Activated CD8-positive, alpha-beta memory T cell treated with anti-CD3 and anti-CD28 coated beads, Interleukin-2, amount 10 ng/mL, durations not matched to agents 7 days and 5 days (primary cell): ENCODE results near the gene THYN1. TPM values are rescaled to one million over a fixed set of nuclear protein-coding genes. Genes with fewer than 3 reads are reported as not detected.
A peak's percentile ranks its signal among the peaks of the same experiment; 100 is the strongest.

Experiments
- ATAC-seq: fragments of 150-1000 bp; cut with Tn5 transposase; one replicate; pipeline ENCODE4 v1.10.0; 2021; ENCODE audit warnings: moderate library complexity
- CTCF ChIA-PET: fragments of 350-600 bp; sonication (Branson Sonifier 250); formaldehyde crosslinking; loops from one replicate; lab custom pipeline; 2021; ENCODE audit warnings: antibody characterized with exemption; lab: Charles Lee
- DNase-seq: peaks from one replicate; pipeline ENCODE4 v3.0.0-alpha.2; 2020
- H3K27ac Mint-ChIP-seq: one replicate; pipeline ENCODE4 v1.8.0; 2021; ENCODE audit warnings: mild to moderate bottlenecking, mixed read lengths
- H3K27me3 Mint-ChIP-seq: one replicate; pipeline ENCODE4 v1.8.0; 2021; ENCODE audit warnings: mixed read lengths
- H3K36me3 Mint-ChIP-seq: one replicate; pipeline ENCODE4 v1.8.0; 2021; ENCODE audit warnings: mild to moderate bottlenecking, mixed read lengths
- H3K4me1 Mint-ChIP-seq: one replicate; pipeline ENCODE4 v1.8.0; 2021; ENCODE audit warnings: mixed read lengths
- H3K4me3 Mint-ChIP-seq: one replicate; pipeline ENCODE4 v1.8.0; 2021; ENCODE audit warnings: mild to moderate bottlenecking, moderate library complexity, mixed read lengths
- H3K9me3 Mint-ChIP-seq: one replicate; pipeline ENCODE4 v1.8.0; 2022; ENCODE audit warnings: low read depth, mixed read lengths
- total RNA-seq, 2 experiments: library from RNA; stranded (reverse); gene quantifications; one replicate each; pipeline ENCODE4 v1.2.3, GENCODE V29; 2021

The THYN1 gene
- total RNA-seq, 2 experiments from 2014 or later: 69.3 to 71.1 TPM

DNA sequence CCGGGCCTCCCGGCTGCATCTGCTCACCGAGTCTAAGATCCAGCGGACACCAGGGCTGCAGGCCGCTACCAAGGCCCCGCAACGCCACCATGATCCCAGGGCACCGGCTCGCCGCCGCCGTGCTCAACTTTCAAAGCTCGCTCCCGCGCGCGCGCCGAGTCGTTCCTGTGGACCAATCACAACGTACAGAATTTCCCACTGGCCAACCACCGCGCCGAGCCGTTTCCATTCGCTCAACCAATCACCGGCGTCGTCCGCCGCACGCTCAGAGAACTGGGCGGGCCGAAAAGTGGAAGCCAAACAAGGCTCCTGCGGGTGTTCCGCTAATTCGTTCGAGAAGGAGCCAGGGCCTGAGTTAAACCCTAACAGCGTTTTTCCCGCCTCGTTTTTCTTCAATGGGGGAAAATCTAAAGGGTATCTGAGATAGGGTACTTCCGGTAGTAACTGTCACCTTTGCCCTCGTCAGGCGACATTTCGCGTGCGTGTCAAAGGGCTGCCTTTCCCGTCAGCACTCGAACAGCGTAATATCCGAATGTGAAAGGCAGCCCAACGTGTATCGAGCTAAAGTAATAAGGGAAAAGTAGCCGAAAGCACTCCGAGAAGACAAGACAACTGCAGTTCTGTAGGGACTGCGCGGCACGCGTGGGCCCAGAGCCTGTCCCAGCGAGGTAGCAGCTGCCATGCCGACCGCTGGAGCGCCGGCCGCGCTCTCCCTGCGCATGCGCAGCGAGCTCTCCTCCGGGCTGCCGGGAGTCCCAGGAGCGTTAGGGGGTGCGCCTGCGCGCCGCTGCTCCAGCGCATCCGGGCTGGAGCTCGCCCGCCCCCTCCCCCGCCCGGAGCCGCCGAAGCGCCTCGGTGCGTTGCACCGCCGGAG lies 29.1 kb downstream of the THYN1 start, which contains the start of the genes NCAPD3 and VPS26B:
TSS of gene NCAPD3 (minus strand) at position 132 of the 874 bp plus-strand sequence. CDS start at position 91, 41 bp downstream.
TSS of gene VPS26B (plus strand) at position 836 of the 874 bp plus-strand sequence. CDS start 452 bp downstream, outside the sequence.
- Mint-ChIP-seq H3K27me3 (no peaks in the 10 kb centered on the region), H3K36me3 (peaks cover 30% of the 10 kb centered on the region), H3K27ac (peak within 1 kb of the TSS; percentile 96), H3K4me1 (peaks cover 65% of the 10 kb centered on the region), H3K4me3 (peak within 1 kb of the TSS; percentile 96), H3K9me3 (no peaks in the 10 kb centered on the region)
- peak; percentile 84 for ATAC-seq
- peak; percentile 98 for DNase-seq
- CTCF ChIA-PET: interaction anchor here (0.8 to 3.5 kb wide), 13 partner anchors 11 to 174 kb away, joined by 4 to 29 read pairs (median 8); partner anchors contain the start of genes ACAD8, GLB1L3 and THYN1

DNA sequence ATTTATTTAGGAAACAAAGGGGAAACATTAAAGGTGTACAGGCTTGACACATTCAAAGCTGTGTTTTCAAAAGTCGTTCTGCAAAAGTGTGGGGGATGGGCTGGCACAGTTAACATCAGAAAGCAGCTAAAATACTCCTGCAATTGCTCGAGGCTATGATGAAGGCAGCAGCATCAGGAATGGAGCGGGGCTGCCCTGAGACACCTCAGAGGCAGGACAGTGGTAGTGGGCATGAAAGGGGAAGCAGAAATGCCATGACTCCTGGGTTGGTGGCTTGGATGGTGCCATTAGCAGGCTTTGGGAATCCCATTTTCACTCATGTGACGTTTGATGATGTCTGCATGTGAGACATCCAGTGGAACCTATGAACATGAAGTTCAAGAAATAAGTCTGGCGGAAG lies 30.0 kb downstream of the THYN1 start:
- Mint-ChIP-seq H3K27ac (peak overlapping the region; percentile 92), H3K4me1 (peaks cover 67% of the 10 kb centered on the region), H3K9me3 (no peaks in the 10 kb centered on the region), H3K4me3 (peak overlapping the region; percentile 96), H3K36me3 (peaks cover 39% of the 10 kb centered on the region), H3K27me3 (no peaks in the 10 kb centered on the region)
- CTCF ChIA-PET: interaction anchor here (1.2 to 3.2 kb wide), 3 partner anchors 15 to 52 kb away, joined by 4 to 29 read pairs (median 8); partner anchors contain the start of gene GLB1L3
- DNase-seq (no peak), ATAC-seq (no peak)

DNA sequence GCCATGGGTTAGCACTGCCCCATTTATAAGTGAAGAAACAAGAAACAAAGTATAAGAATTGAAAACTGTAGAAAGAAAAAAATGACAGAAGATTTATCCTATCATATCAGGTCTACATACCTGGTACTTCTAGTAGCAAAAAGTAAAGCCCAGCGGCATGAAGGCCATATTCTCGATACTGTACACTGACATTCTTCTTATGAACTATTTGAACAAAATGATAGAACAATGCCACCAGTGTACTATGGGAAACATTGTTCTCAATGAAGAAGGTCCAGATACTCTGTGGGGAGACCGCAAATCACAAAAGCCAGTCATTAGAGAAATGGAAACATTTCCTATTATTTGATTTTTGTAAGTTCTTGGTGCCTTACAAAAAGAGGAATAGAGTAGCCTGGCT lies 36.3 kb downstream of the THYN1 start:
- Mint-ChIP-seq H3K36me3 (peaks cover 51% of the 10 kb centered on the region), H3K27me3 (no peaks in the 10 kb centered on the region), H3K4me1 (peaks cover 65% of the 10 kb centered on the region), H3K9me3 (no peaks in the 10 kb centered on the region), H3K4me3 (no peak overlapping the region), H3K27ac (no peak overlapping the region)
- ATAC-seq (no peak), DNase-seq (no peak)
- CTCF ChIA-PET: no interaction called here

DNA sequence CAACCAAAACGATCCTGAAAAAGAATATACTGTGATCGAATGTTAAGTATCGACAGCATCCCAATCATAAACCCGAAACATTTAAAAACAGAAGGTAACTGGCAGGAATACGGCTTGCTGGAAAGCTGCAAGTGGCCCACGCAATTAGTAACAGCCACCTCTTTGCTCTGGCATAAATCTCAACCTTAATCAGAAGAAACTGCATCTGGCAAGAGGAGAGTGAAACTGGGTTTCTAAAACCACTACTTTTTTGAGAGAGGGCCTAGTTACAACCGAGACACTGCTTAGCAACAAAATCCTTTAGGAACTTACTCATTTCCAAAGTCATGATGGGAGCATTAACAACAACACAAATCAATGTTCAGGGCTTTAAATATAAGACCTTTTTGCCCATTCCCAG lies 37.3 kb downstream of the THYN1 start:
- ATAC-seq (no peak), DNase-seq (no peak)
- Mint-ChIP-seq H3K27me3 (no peaks in the 10 kb centered on the region), H3K27ac (no peak overlapping the region), H3K4me3 (no peak overlapping the region), H3K36me3 (peaks cover 54% of the 10 kb centered on the region), H3K9me3 (no peaks in the 10 kb centered on the region), H3K4me1 (peaks cover 62% of the 10 kb centered on the region)
- CTCF ChIA-PET: no interaction called here

DNA sequence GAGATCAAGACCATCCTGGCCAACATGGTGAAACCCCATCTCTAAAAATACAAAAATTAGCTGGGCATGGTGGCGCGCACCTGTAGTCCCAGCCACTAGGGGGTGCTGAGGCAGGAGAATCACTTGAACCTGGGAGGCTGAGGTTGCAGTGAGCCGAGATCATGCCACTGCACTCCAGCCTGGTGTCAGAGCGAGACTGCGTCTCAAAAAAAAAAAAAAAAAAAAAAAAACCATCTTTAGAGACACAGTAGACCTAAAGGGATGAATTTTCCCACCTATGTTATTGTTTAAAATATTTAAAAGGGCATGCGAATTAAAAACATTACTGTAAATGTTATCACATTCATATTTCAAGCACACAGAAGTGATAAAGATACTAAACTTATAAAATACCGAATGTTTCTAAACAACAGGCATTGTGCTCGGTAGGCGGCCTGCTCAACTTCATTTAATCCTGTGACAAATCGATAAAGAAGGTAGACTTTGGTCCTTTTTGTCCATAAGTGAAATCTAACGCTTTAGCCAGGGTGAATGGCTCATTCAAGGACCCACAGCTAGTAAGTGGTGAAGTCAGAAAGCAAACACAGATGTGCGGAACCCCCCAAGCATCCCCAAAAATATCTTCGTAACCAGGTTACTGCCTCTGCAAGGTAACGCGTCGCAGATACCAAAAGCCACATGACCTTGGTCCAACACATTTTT lies 45.5 kb downstream of the THYN1 start:
- Mint-ChIP-seq H3K36me3 (peaks cover 71% of the 10 kb centered on the region), H3K27ac (no peak overlapping the region), H3K9me3 (no peaks in the 10 kb centered on the region), H3K4me1 (peaks cover 14% of the 10 kb centered on the region), H3K4me3 (no peak overlapping the region), H3K27me3 (no peaks in the 10 kb centered on the region)
- no peak for ATAC-seq
- CTCF ChIA-PET: interaction anchor here (0.6 to 1.8 kb wide), 17 partner anchors 11 to 68 kb away, joined by 3 to 11 read pairs (median 4); partner anchors contain the start of genes GLB1L3, NCAPD3 and VPS26B
- DNase-seq: peak; percentile 74

DNA sequence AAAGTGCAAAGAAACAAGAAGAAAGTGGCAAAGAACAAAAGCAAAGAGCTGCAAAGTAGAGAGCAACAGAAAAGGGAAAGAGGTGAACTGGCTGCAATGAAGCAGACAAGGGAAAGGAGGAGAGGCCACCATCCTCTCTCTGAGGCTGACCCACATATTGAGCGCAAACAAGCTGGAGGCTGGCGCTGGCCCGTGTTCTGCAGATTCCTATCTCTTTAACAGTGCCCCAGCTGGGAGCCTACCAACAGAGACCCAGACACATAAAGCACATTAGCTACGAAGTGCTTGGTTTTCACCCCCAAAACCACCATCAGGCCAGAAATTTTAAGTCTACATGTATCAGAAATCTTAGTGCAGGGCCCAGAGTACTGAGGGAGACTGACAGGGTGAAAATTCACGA lies 47.0 kb downstream of the THYN1 start:
- Mint-ChIP-seq H3K36me3 (peaks cover 69% of the 10 kb centered on the region), H3K4me3 (no peak overlapping the region), H3K27ac (no peak overlapping the region), H3K27me3 (no peaks in the 10 kb centered on the region), H3K4me1 (peaks cover 7% of the 10 kb centered on the region), H3K9me3 (no peaks in the 10 kb centered on the region)
- ATAC-seq (no peak), DNase-seq (no peak)
- CTCF ChIA-PET: interaction anchor here (0.8 to 1.4 kb wide), 4 partner anchors 10 to 70 kb away, joined by 3 to 4 read pairs (median 3); partner anchors contain the start of gene GLB1L3

DNA sequence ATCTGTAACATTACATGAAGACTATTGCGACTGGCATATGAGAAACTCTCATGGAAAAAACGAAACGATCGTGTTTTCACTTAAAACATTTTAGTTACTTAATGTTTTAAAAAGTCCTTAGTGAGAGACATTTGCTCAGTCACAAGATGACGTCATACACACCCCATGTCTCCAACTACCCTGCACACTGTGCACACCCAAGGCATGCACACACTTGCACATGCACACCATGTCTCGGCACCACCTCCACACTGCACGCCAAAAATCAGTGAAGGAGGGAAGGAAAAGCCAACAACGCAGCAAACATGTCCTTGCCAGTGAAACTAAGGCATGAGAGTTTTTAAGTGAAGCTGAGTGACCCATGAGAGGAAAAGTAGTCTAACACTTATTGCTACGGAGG lies 47.4 kb downstream of the THYN1 start:
- DNase-seq (no peak), ATAC-seq (no peak)
- H3K4me1 Mint-ChIP-seq: peaks cover 5% of the 10 kb centered on the region
- H3K4me3 Mint-ChIP-seq: no peak overlapping the region
- no peaks in the 10 kb centered on the region for H3K9me3 Mint-ChIP-seq
- peaks cover 70% of the 10 kb centered on the region for H3K36me3 Mint-ChIP-seq
- CTCF ChIA-PET: interaction anchor here (0.8 to 1.3 kb wide), 3 partner anchors 9 to 70 kb away, joined by 3 read pairs; partner anchors contain the start of gene GLB1L3
- no peaks in the 10 kb centered on the region for H3K27me3 Mint-ChIP-seq
- H3K27ac Mint-ChIP-seq: no peak overlapping the region

DNA sequence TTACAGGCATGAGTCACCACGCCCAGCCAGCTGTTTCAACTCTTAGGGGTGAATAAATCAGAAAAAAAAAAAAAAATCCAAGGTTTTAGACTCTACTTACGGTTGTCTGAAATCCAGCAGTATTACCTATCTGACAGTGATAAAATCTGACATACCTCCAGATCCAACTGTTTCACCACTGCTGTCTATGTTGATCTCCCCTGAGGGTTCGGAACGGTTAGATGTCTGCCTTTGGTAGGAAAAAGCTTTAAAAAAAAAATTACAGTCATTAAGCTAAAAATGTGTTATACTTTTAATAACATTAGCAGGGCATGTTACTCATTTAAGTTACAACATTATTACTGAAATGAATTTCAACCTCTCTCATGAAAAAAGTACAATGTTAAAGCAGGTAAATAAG lies 50.5 kb downstream of the THYN1 start:
- H3K9me3 Mint-ChIP-seq: no peaks in the 10 kb centered on the region
- H3K4me3 Mint-ChIP-seq: no peak overlapping the region
- H3K4me1 Mint-ChIP-seq: no peaks in the 10 kb centered on the region
- no peak overlapping the region for H3K27ac Mint-ChIP-seq
- peaks cover 72% of the 10 kb centered on the region for H3K36me3 Mint-ChIP-seq
- ATAC-seq (no peak), DNase-seq (no peak)
- no peaks in the 10 kb centered on the region for H3K27me3 Mint-ChIP-seq
- CTCF ChIA-PET: interaction anchor here (1.2 to 2.4 kb wide), 2 partner anchors 8 to 73 kb away, joined by 3 to 8 read pairs; partner anchors contain the start of gene GLB1L3

DNA sequence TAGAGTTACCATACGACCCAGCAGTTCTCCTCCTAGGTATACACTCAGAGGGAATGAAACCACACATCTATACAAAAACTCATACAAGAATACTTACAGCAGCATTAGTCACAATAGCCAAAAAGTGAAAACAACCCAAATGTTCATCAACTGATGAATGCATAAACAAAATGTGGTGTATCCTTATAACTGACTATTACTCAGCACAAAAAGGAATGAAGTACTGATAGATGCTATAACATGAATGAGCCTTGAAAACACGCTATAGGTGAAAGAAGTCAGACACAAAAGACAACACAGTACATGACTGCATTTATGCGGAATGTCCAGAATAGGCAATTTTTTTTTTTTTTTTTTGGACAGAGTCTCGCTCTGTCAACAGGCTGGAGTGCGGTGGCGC lies 52.5 kb downstream of the THYN1 start:
- no peak overlapping the region for H3K27ac Mint-ChIP-seq
- H3K36me3 Mint-ChIP-seq: peaks cover 72% of the 10 kb centered on the region
- H3K4me3 Mint-ChIP-seq: no peak overlapping the region
- H3K4me1 Mint-ChIP-seq: peaks cover 5% of the 10 kb centered on the region
- DNase-seq (no peak), ATAC-seq (no peak)
- H3K27me3 Mint-ChIP-seq: no peaks in the 10 kb centered on the region
- CTCF ChIA-PET: interaction anchor here (1.2 to 2.4 kb wide), 2 partner anchors 8 to 75 kb away, joined by 3 to 8 read pairs; partner anchors contain the start of gene GLB1L3
- no peaks in the 10 kb centered on the region for H3K9me3 Mint-ChIP-seq

DNA sequence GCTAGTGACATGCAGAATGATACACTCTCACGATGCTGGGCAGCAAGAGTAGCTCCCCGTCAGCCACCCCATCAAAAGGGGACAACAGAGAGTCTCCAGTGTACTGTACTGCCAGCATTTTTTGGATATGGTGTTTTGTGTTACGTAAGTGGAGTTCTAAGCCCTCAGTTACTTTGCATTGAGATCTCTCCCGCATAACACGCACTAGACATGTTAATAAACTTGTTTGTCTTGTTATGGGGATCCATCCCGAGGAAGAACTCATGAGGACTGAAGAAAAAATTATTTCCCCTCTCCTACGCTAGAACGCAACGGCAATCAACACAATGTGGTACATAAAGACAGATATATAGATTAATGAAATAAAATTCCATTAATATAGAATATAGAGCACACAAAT lies 53.6 kb downstream of the THYN1 start:
- no peak for DNase-seq
- Mint-ChIP-seq H3K9me3 (no peaks in the 10 kb centered on the region), H3K27ac (no peak overlapping the region), H3K4me3 (no peak overlapping the region), H3K36me3 (peaks cover 69% of the 10 kb centered on the region), H3K27me3 (no peaks in the 10 kb centered on the region), H3K4me1 (peaks cover 5% of the 10 kb centered on the region)
- no peak for ATAC-seq
- CTCF ChIA-PET: interaction anchor here (1.2 to 1.3 kb wide), 2 partner anchors 9 to 76 kb away, joined by 3 to 4 read pairs; partner anchors contain the start of gene GLB1L3
